GM06990 (cell line): ENCODE data around the gene ANKRD24.
A peak's percentile ranks its signal among the peaks of the same experiment; 100 is the strongest.
"Not testable (repeated sequence)": the region's sequence is repeated elsewhere in the genome, so short reads cannot be mapped to it uniquely, and the experiment has no call there.

Experiments used
- DNase-seq: peaks from one replicate; pipeline ENCODE4 v3.0.0-alpha.2; 2011; ENCODE audit not compliant: insufficient read length; ENCODE audit errors: extremely low read depth
- H3K27me3 ChIP-seq: replicated peaks from 2 replicates; pipeline ENCODE4 v1.6.0; 2011; ENCODE audit warnings: low read length; ENCODE audit not compliant: control insufficient read depth, insufficient read depth
- H3K36me3 ChIP-seq: 2 replicates; pipeline ENCODE4 v1.5.1; 2011; ENCODE audit warnings: low read length; ENCODE audit not compliant: control insufficient read depth, insufficient read depth
- H3K4me3 ChIP-seq: replicated peaks from 2 replicates; pipeline ENCODE4 v1.5.1; 2011; ENCODE audit warnings: low read depth, mild to moderate bottlenecking, control low read depth, low read length
- TF ChIP-seq, protein P1 (sequence below): IDR thresholded peaks from 2 replicates; pipeline ENCODE4 v1.5.1; 2011; ENCODE audit warnings: low read length, control low read depth, mild to moderate bottlenecking, inconsistent platforms; ENCODE audit not compliant: insufficient read depth, poor library complexity, severe bottlenecking

ANKRD24 gene

DNA sequence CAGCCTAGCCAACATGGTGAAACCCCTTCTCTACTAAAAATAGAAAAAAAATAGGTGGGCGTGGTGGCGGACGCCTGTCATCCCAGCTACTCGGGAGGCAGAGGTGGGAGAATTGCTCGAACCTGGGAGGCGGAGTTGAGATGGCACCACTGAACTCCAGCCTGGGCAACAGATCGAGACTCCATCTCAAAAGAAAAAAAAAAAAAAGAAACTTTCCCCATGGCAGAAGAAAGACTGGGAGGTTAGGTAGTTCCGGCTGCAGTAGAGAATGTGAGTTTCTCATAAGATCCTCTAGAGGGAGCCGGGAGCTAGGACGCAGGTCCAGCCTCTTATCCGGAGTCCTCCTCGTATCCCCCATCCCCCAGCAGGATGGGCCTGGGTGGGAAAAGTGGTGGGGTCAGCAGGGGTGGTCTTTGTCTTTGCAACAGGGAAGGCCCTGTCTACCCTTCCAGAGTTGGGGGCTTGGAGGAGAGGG lies 42.2 kb upstream of the ANKRD24 start:
- TF ChIP-seq, protein P1, sequence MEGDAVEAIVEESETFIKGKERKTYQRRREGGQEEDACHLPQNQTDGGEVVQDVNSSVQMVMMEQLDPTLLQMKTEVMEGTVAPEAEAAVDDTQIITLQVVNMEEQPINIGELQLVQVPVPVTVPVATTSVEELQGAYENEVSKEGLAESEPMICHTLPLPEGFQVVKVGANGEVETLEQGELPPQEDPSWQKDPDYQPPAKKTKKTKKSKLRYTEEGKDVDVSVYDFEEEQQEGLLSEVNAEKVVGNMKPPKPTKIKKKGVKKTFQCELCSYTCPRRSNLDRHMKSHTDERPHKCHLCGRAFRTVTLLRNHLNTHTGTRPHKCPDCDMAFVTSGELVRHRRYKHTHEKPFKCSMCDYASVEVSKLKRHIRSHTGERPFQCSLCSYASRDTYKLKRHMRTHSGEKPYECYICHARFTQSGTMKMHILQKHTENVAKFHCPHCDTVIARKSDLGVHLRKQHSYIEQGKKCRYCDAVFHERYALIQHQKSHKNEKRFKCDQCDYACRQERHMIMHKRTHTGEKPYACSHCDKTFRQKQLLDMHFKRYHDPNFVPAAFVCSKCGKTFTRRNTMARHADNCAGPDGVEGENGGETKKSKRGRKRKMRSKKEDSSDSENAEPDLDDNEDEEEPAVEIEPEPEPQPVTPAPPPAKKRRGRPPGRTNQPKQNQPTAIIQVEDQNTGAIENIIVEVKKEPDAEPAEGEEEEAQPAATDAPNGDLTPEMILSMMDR, result peak; percentile 79
- no peaks in the 10 kb centered on the region for H3K27me3 ChIP-seq
- H3K36me3 ChIP-seq, result no peaks in the 10 kb centered on the region
- DNase-seq, result no peak
- no peak overlapping the region for H3K4me3 ChIP-seq

DNA sequence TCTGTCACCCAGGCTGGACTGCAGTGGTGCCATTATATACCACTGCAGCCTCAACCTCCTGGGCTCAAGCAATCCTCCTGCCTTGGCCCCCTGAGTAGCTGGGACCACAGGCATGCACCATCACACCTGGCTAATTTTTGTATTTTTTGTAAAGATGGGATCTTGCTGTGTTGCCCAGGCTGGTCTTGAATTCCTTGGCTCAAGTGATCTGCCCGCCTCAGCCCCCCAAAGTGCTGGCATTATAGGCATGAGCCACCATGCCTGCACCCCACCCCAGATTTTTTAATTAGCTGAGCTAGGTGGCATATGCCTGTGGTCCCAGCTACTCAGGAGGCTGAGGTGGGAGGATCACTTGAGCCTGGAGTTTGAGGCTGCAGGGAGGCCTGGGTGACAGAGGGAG lies 39.6 kb upstream of the ANKRD24 start:
- not testable (repeated sequence) for H3K36me3 ChIP-seq, DNase-seq, H3K4me3 ChIP-seq, H3K27me3 ChIP-seq

DNA sequence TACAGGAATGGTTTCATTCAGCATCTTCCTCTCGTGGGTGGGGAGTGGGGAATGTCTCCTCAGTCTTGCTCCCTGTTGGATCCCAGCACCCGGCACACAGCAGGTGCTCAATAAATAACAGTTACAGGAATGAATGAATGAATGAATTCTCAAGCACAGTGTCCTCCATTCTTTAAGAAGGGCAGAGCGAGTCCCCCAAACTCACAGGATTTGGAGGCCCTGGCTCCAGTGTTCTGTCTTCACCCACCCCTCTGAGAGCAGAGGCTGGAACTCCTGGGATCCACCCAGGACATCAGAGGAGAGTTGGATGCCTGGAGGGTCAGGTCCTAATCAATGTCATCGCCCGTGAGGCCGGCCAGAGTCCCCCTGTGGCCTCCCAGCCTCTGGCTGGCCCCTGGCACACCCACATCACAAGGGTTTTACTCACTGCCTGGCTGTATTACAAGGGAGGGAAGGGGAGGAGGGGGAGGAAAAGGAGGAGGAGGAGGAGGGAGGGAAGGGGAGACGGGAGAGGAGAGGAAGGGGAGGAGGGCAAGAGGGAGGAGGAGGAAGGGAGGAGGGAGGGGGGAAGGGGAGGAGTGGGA lies 37.7 kb upstream of the ANKRD24 start:
- H3K27me3 ChIP-seq, result peaks cover 4% of the 10 kb centered on the region
- no peaks in the 10 kb centered on the region for H3K36me3 ChIP-seq
- TF ChIP-seq, protein P1, result no peak
- DNase-seq, result no peak
- no peak overlapping the region for H3K4me3 ChIP-seq

DNA sequence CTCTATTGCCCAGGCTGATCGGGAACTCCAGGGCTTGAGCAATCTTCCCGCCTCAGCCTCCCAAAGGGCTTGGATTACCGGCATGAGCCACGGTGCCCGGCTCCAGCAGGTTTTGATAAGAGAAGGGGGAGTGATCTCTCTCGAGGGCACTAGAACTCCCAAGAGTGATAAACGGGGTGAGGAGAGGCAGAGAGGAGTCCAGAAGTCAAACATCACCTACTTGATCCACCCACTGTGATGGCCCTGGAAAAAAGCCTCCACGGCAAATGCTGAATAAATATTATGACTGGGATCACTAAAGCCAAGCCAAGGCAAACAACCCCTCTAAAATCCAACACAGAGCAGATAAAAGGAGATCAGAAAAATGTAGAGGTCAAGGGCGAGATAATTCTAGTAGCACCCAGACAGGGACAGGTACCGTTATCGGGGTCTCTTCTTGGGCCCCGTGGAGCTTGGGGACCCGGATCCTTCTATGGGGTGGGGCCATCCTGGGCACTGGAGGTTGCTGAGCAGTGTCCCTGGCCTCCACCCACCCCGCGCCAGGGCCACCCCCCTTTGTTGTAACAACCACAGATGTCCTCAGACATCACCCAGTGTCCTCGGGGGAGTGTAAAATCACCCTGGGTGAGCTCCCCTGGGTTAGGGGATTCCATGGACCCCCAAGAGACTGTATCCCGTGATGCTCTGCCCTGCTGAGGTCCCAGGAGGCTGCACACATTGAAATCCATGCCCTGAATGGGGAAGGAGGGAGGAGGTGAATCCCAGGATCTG lies 32.8 kb upstream of the ANKRD24 start:
- TF ChIP-seq, protein P1, result no peak
- no peaks in the 10 kb centered on the region for H3K36me3 ChIP-seq
- no peak overlapping the region for H3K4me3 ChIP-seq
- DNase-seq, result no peak
- peaks cover 4% of the 10 kb centered on the region for H3K27me3 ChIP-seq

GRCh38 chr19:4151623-4152022 lies 30.9 kb upstream of the ANKRD24 start:
- H3K4me3 ChIP-seq, result no peak overlapping the region
- H3K27me3 ChIP-seq, result peaks cover 2% of the 10 kb centered on the region; the same call in 1 of the 2 replicates
- TF ChIP-seq, protein P1, result no peak
- H3K36me3 ChIP-seq, result no peaks in the 10 kb centered on the region
- no peak for DNase-seq

- no peak overlapping the region for H3K4me3 ChIP-seq
- DNase-seq, result no peak
- no peaks in the 10 kb centered on the region for H3K36me3 ChIP-seq
- H3K27me3 ChIP-seq, result peaks cover 2% of the 10 kb centered on the region; the same call in 1 of the 2 replicates
- TF ChIP-seq, protein P1, result no peak
Observed at GRCh38 chr19:4152241-4152998, 30.1 kb upstream of the ANKRD24 start.
